Brain pericyte (primary cell): ENCODE results near the gene PLEKHN1.

Source experiments
- DNase-seq: peaks from one replicate; pipeline ENCODE4 v3.0.0-alpha.2; 2012; ENCODE audit warnings: low read depth, low spot score

Gene PLEKHN1

GRCh38 chr1:1024149-1024770 lies 58.0 kb downstream of the PLEKHN1 start:
- no peak for DNase-seq

GRCh38 chr1:1024771-1025699 lies 58.8 kb downstream of the PLEKHN1 start:
- no peak for DNase-seq
